HG03097 (cell line): Measurements from ENCODE around the gene ATP6V0A4.
"Not testable (repeated sequence)": the region's sequence is repeated elsewhere in the genome, so short reads cannot be mapped to it uniquely, and the experiment has no call there.

ENCODE experiments used
- ATAC-seq: cut with Tn5 transposase; IDR thresholded peaks from one replicate; pipeline ENCODE4 v1.9.1; 2021; ENCODE audit not compliant: unreplicated experiment, low FRiP score

ATP6V0A4 gene

DNA sequence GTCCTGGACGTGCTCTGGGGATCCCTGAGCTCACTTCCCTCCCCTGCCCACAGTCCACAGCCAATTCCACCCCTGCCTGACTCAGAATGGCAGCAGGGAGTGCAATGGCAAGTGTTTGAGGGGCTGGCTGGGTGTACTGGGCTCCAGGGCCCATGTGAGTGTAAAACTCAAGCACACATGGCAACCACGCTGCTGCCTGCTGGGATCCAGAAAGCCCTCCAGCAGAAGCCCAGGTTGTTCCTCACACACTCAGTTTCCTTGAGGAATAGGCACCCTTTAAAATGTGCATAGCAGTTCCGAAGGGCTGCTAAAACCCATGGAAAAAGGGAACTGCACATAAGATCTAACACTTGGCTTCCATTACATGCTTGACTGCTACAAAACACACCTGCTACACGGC, 11.3 kb upstream of the ATP6V0A4 start:
- ATAC-seq: no peak

DNA sequence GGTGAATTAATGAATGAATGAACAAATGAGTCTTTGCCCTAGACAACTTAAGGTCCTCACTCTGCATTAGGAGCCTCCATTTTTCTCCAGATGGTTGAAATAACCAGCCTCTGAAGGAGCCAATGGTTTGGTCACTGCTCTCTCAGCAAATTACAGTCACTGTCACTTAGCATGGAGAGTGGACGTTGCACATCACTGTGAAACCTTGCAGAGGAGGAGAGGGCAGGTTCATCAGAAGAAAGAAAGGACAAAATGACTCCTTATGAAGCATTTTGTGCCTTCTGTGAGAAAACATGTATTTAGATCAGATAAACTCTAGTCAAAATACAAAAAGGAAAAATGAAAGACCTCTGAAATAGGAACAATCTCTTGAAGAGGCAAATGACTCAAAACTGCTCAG, 6.6 kb upstream of the ATP6V0A4 start:
- no peak for ATAC-seq

DNA sequence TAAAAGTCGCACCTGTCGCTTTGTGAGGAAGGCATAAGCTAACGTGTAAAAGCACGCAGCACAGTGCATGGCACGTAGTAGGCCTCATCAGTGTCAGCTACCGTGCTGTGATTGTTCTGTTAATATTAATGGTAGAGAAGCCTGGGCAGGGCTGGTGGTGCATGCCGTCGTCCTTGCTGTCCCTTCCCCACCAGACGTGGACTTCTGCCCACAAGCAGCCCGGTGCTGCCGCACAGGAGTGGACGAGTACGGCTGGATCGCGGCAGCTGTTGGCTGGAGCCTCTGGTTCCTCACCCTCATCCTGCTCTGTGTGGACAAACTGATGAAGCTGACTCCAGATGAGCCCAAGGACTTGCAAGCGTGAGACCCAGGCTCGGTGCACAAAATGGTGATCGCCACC, 4.7 kb upstream of the ATP6V0A4 start:
- no peak for ATAC-seq

DNA sequence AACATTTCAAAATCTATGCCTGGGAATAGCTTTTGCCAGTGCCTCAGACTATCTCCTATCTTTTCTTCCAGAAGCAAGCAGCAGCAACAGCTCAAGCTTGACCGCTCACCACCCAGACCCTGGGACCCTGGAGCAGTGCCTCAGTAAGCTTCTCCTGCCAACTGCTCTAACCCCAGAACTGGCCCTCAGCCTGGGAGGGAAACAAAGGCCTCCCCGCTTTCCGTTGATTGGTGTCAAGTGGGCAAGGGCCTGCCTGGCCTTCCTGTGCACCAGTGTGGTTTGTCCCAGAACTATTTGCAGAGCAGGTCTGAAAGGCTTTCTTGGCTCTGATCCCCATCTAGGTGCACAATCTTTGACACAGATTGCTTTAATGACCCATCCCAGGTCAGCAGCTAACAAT, 3.3 kb upstream of the ATP6V0A4 start:
- ATAC-seq: no peak

DNA sequence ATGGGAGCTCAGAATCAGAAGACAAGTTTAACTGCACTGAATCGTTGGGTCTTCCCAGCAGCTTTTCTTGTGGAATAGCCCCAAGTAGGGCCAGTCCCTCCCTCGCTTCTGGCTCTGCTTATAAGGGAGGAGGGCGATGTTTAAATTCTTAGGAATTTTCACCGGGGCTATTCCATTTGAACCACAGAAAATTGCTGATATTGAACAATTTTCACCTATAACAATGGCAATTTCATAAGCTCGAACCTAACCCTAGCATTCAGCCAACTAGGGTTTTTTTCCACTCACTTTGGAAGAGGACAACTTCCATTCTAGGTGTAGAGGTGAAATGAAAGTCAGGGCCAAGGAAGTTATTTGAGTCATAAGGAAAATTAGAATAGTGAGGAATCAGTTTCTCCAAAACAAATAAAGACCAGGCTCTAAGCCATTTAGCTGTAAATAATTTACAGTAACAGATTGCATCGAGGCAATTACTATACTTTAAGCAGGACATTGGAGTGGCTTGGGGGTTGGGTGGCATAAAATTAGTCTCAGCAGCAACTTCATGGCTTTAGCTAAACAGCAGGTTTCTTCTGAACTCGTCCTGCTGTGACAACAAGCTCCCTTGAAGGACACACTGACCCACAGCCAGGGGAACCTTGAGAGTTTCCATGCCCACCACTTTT, 1.5 kb upstream of the ATP6V0A4 start:
- no peak for ATAC-seq

DNA sequence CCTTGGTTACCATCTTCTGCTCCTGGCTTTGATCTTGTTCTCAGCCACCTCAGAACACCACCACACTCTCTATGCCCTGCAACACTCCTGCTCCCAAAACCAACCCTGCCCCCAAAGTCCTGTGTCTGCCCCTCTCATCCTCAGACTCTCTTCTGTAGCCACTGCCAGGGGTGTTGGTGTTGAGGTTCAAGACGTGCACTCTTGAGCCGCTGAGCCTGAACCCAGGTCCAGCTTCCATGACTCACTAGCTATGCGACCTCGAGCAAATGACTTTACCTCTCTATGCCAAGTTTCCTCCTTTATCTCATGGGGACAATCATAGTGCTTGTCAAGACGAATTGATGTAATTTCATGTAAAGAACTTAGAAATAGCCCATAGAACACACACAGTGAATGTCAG, 840 bp upstream of the ATP6V0A4 start:
- no peak for ATAC-seq

DNA sequence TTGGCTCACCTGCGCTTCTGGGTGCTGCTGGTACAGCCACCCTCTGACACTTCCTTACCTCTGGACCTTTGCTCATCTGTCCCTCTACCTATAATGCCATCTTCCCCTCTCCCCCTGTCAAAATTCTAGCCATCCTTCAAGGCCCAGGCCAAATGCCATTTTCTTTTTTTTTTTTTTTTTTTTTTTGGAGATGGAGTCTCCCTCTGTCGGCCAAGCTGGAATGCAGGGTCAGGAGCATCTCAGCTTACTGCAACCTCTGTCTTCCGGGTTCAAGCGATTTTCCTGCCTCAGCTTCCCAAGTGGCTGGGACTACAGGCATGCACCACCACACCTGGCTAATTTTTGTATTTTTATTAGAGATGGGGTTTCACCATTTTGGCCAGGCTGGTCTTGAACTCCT, 950 bp downstream of the ATP6V0A4 start:
- ATAC-seq: not testable (repeated sequence)

DNA sequence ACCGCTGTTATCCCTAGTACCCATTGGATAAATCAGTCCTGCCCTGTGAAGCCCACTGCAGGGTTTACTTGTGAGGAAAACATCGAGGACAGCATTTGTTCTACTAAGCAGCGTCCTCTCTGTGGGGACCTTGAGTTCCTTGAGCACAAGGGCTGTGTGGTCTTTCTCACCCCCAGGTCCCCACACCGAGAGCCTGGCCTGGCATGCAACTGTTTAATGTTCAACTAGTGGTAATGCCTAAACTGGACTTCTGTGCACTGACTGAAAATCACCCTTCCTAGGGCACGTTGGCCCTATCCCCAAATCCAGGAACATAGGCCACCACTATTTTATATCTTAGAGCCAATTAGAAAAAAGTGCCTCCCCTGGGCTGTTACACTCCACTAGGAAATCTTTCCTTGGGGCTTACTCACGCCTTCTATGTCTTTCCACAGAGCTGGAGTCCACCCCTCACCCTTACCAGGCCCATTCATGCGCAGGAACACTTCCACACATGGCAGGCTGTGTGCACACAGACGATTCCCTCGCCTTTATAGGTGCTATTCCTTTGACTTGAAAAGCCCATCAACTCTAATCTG, 1.9 kb downstream of the ATP6V0A4 start:
- no peak for ATAC-seq

DNA sequence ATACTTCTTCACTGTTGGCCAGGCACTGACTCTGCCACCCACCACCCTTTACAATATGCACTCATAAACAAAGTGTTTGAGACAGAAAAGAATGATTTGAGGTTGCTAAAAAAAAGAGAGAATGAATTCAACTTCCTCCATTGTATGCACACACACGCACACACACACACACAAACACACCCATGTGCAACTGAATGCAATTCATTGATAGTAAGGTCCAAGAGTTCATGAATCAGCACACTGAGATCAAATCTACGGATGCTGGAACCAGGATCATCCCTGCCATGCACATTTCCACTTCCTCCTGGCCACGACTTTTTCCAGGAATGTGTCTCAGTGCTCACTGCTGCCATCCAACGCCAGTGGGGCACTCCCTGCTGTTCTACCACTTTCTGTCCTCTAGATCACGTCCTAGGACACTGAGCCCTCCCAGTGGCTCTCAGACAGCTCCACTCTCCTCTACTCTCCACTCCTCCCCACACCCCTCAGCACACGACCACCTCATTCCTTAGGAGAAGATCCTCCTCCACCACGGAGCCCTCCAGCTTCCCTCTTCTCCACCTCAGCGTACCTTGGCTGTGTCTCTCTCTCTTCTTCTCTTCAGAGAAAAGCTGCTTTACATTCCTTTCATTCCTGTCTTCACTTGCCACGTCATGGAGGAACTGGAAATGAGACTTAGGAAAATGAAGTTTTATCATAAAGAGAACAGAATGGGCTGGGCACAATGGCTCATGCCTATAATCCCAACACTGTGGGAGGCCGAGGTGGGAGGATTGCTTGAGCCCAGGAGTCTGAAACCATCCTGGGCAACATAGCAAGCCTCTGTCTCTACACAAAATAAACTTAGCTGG, 12.2 kb downstream of the ATP6V0A4 start:
- ATAC-seq: no peak

DNA sequence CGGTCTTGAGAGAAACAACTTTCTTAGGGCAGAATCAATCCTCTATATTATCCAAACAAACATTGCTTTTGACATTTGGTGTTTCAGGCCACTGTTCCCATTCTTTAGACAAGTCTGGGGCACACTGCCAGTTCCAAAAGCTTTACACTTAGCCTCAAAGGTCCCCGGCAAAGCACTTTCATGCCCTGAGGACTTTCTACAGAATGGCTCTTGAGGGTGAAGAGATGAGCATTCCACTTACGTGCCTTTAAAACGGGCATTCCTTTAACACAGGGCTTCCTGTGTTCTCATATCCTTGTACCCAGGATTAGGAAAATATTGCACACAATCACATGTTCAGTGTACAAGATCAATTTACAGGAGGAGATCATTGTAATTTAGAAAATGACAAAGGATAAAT, 13.3 kb downstream of the ATP6V0A4 start:
- no peak for ATAC-seq

DNA sequence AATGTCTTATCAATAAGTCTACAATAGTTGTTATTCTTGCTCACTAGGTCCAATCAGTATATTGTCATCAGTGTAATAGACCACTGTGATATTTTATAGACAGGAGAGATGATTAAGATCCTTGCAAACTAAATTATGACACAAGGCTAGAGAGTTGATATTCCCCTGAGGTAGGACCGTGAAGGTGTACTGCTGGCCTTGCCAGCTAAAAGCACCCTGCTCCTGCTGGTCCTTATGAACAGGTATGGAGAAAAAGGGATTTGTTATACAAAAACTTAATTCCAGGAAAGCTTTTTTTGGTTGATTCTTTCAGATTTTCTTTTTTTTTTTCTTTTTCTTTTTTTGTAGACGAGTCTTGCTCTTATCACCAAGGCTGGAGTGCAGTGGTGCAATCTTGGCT, 17.0 kb downstream of the ATP6V0A4 start:
- no peak for ATAC-seq

DNA sequence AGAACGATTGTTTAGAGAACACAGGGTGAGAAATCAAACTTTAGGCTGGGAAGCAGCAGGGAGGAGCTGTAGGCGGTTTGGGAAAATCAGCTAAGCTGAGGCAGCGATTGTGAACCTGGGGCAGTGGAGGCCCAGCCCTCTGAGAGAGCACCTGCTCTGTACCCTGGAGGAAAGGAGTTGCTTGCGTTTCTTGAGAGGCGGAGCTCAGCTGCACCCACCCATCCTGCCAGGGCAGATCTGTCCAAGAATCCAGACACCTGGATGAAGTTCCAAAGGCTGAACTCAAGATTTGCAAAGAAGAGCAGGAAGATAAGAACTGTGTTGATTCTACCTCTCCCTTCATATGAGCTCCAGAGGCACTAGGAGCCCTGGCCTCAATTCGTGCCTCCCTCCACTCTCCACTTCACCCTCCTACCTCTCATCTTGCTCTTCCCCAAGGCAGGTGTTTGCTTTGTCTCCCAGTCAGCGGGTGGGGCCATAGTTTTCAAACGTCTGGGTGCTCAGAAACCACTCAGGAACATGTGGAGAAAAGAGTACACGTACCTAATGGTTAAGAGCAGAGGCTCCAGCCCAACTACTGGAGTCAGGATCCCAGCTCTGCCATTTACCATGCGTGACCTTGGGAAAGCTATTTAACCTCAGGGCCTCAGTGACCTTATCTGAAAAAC, 21.7 kb downstream of the ATP6V0A4 start:
- ATAC-seq: no peak

DNA sequence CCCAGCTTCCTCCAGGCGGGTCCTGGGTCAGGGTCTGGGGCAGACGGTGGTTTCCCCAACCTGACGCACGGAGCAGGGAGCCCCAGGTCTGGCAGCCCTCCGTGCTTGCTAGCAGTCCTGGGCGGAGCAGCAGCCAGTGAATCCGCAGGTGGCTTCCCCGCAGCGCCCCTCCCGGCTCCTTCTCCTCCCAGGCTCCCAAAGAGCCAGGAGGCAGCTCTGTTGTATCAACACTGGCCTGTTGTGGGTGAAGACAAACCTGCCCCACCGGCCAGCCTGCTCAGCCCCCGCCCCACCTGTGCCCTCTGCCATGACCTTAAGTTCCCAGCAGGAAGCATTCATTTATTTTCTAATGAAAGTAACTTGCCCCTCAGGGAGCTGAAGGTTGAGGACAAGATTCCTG, 24.2 kb downstream of the ATP6V0A4 start:
- ATAC-seq: no peak

DNA sequence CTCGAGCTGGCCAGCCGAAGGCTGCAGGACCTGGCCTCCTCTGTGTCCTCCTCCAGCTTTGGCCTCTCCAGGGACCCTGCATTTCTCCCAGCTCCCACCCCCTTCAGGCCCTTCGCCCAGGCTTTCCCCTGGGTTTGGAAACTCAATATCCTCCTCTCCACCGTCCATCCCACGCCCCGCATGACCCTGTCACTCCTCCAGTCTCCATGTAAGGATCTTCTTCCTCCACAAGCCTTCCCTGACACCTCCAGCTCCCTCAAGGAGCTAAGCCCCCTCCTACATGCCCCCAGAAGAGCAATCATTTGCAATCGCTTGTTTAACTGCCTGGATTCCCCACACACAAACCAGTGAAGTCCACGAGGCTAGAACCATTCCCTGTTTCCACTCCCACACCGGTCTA, 24.8 kb downstream of the ATP6V0A4 start:
- ATAC-seq: no peak

DNA sequence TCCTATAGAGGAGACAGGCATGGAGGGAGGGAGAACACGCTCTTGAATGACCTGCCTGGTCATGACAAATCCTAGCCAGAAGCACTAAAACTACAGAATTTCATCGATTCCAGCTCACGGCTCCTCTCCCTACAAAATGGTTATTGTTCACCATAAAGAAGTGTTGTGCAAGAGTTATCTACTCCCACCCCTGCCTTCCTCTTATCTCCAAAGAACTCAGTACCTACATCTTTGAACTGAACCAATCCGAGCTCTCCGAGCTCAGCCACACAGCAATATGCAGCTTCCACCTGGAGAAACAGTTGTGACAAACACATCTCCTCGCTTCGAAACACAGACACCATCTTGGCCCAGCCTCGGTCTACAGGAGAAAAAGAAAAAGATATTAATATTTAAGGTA, 27.1 kb downstream of the ATP6V0A4 start:
- no peak for ATAC-seq

DNA sequence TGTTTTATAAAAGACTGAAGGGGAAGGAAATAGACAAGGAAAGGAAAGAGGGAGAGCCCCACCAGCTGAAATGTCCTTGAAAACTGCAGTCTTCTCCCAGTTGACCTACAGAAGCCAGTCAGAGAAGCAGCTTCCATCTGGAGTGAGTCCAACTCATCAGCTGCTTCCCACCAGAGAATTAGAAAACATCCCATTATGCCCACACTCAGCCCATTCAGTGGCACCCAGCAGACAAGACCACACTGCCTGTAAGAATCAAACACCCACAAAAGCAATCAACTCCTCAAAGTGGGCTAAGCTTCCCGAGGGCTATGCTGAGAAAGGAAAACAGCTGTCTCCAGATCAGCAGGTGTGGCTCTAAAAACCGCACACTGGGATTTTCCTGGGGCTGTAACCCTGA, 29.8 kb downstream of the ATP6V0A4 start:
- ATAC-seq: no peak

DNA sequence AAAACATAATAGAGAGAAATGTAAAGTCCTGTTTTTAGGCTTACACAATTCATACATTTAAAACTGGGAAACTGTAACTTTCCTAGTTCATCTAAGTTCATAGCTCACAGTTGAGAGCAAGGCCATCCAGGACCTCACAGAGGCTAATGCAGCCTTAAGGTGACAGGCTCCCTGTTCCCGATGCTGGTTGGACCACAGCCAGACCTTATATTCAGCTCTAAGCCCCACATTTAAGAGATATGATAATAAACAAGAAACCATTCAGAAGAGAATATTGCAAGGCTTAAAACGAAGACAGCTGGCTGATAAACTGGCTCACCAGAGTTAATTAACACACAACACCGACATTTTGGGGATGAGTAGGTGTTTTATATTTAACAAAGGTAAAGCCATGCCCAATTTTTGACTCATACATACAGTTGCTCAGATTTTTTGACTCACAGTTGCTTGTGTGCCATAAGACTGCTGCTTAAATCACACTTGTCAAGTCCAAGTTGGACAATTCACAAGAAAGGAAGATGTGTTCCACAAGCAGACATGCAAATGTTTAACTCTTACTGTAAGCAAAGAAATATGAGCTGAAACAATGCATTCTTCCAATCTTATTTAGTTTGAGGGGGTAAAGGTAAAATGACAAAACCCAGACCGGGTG, 41.3 kb downstream of the ATP6V0A4 start:
- ATAC-seq: no peak

DNA sequence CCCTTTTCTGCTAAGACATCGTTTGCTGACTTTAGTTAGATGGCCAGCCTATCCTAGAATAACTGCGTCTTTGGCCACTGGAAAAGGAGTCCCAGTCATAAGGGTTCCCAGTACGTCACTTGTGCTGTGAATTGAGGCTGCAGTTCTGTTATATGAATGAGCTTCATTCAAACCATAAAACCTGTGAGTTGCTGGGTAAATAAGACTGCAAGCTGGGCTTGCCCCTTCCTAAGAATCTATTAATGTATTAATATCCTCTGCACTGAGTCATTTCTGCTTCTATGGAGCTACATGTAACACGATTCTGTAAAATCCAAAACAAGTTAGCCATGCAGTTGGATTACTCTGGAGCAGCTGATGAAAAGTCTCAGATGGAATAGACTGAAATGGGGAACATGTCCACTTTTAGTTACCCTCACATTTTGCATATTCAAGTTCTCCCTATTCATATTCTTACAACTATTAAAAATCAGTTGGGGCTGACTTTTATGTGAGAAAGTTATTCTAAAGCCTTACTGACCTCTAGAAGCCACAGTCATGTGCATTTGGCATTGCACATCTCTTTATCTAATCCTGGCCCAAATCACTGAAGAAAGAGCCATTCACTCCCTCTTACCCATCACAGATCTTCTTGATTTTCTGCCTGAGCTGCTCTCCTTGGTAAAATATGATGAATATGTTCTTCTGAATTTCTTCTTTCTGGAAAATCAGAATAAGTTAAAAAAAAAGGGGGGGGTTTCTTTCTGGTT, 42.0 kb downstream of the ATP6V0A4 start:
- ATAC-seq: no peak

DNA sequence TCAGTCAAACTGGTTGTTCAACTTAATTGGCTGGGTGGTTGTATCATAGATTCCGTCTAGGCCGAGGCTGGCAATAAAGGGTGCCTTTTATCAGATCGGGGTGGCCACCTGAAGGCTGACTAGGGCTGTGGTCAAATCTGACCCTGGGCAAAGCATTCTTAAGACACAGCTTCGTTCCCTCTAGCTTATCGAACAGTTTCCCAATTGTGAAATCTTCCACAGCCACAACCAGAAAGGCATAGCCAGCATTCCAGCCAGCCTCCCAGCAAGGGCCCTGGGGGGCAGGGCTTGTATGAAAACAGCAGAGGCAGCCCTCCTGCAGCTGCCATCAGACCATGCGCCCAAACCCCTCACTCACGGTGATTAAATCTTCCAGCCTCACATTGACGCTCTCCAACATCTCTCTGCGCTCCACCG, 42.7 kb downstream of the ATP6V0A4 start:
- ATAC-seq: no peak

DNA sequence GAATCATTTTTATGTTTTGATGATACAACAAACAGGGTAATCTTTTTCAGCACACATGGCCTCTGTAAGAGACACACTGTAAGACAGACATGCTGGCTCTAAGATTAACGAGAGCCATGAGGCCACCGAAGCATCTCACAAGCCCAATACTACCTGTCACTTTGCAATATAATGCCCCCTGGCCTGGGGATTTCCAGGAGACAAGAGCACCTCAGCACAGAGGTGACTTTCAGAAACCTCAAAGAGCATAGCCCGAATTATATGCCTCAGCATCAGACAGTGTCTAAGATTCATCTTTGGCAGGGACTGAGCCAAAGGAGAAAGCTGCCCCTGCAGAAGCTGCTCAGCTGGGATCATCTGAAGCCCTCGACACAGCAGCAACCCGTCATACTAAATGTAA, 44.4 kb downstream of the ATP6V0A4 start:
- no peak for ATAC-seq
